Retinal pigment epithelial cell (primary cell): ENCODE measurements around the gene CYTH4.

ENCODE experiments used
- DNase-seq: peaks from one replicate; pipeline ENCODE4 v3.0.0-alpha.2; 2010; ENCODE audit warnings: low read depth
- H3K4me3 ChIP-seq: 2 replicates; pipeline ENCODE4 v1.5.1; 2011; ENCODE audit warnings: mild to moderate bottlenecking, low read length, control low read depth, moderate library complexity
- CTCF ChIP-seq: conservative IDR thresholded peaks from 2 replicates; pipeline ENCODE4 v1.5.1; 2011; ENCODE audit warnings: low read depth, low read length, control low read depth, inconsistent platforms

CYTH4 gene

GRCh38 chr22:37313376-37314314 is 31.3 kb downstream of the CYTH4 start:
- no peak for DNase-seq
- no peak for TF ChIP-seq CTCF
- no peak overlapping the region for H3K4me3 ChIP-seq

GRCh38 chr22:37314315-37315074 is 32.2 kb downstream of the CYTH4 start:
- DNase-seq: no peak
- no peak for TF ChIP-seq CTCF

GRCh38 chr22:37316405-37316804 is 34.1 kb downstream of the CYTH4 start:
- no peak for TF ChIP-seq CTCF
- H3K4me3 ChIP-seq: no peak overlapping the region
- no peak for DNase-seq

More at GRCh38 chr22:37314315-37315074, 32.2 kb downstream of the CYTH4 start:
- no peak overlapping the region for H3K4me3 ChIP-seq

- DNase-seq: peak; percentile 47
- H3K4me3 ChIP-seq: no peak overlapping the region
- TF ChIP-seq CTCF: peak; percentile 94
Observed at GRCh38 chr22:37316875-37317371, 34.6 kb downstream of the CYTH4 start.

- no peak for TF ChIP-seq CTCF
- no peak for DNase-seq
- no peak overlapping the region for H3K4me3 ChIP-seq
Observed at GRCh38 chr22:37317698-37318210, 35.4 kb downstream of the CYTH4 start.

- TF ChIP-seq CTCF: peak; percentile 13
- no peak overlapping the region for H3K4me3 ChIP-seq
- no peak for DNase-seq
Observed at GRCh38 chr22:37318364-37319109, 36.2 kb downstream of the CYTH4 start.
